Suprapubic skin (tissue), 4 donors: Measurements from ENCODE around the gene NRTN.

ENCODE experiments used
- CTCF ChIP-seq, 2 donors: fragments of 200-600 bp in 1 of 2; fragments of 450-650 bp in 1 of 2; sonication (generic) in 1 of 2; IDR thresholded peaks; one replicate each; pipeline ENCODE4 v1.5.1; 2016 to 2019; ENCODE audit warnings: antibody characterized with exemption in 2 of 2, mild to moderate bottlenecking in 1 of 2, moderate library complexity in 1 of 2
- EP300 ChIP-seq: sonication (generic); formaldehyde crosslinking; IDR thresholded peaks from one replicate; pipeline ENCODE4 v1.6.1; 2017; ENCODE audit warnings: antibody characterized with exemption
- POLR2A ChIP-seq, 2 donors: fragments of 450-650 bp; IDR thresholded peaks; one replicate each; pipeline ENCODE4 v1.6.1; 2017; ENCODE audit warnings: antibody characterized with exemption in 2 of 2, mild to moderate bottlenecking in 2 of 2, moderate library complexity in 2 of 2
- POLR2AphosphoS5 ChIP-seq, 3 donors: sonication (generic); formaldehyde crosslinking; IDR thresholded peaks; one replicate each; pipeline ENCODE4 v1.6.1; 2017; ENCODE audit warnings: antibody characterized with exemption in 3 of 3

- TF ChIP-seq CTCF (IDR thresholded peaks at IDR 0.05) (no peak), EP300 (no peak), POLR2A (IDR thresholded peaks at IDR 0.05) (no peak), POLR2AphosphoS5 (IDR thresholded peaks at IDR 0.05) (no peak)
Observed at GRCh38 chr19:5811117-5811516, 6.2 kb downstream of the NRTN start.
